GM13977 (cell line): Measurements from ENCODE around the gene ZFAND4.
"Not testable (repeated sequence)": the region's sequence is repeated elsewhere in the genome, so short reads cannot be mapped to it uniquely, and the experiment has no call there.

Source experiments
- DNase-seq: peaks from one replicate; pipeline ENCODE4 v3.0.0; 2012; ENCODE audit warnings: low spot score
- in situ Hi-C: fragments of 300-500 bp; cut with MboI; formaldehyde crosslinking; loops from one replicate; pipeline ENCODE4 v1.12.0; 2022; ENCODE audit warnings: low sequenced_read_pairs, low pct_unique_long_range_greater_than_20kb, mixed read lengths, inconsistent platforms; ENCODE audit not compliant: unreplicated experiment
- TF ChIP-seq, protein P1 (sequence below): IDR thresholded peaks from 2 replicates; pipeline ENCODE4 v1.5.1; 2012; ENCODE audit warnings: mild to moderate bottlenecking, control low read depth; ENCODE audit not compliant: insufficient read depth; ENCODE audit errors: extremely low read depth, missing control alignments

Gene ZFAND4

DNA sequence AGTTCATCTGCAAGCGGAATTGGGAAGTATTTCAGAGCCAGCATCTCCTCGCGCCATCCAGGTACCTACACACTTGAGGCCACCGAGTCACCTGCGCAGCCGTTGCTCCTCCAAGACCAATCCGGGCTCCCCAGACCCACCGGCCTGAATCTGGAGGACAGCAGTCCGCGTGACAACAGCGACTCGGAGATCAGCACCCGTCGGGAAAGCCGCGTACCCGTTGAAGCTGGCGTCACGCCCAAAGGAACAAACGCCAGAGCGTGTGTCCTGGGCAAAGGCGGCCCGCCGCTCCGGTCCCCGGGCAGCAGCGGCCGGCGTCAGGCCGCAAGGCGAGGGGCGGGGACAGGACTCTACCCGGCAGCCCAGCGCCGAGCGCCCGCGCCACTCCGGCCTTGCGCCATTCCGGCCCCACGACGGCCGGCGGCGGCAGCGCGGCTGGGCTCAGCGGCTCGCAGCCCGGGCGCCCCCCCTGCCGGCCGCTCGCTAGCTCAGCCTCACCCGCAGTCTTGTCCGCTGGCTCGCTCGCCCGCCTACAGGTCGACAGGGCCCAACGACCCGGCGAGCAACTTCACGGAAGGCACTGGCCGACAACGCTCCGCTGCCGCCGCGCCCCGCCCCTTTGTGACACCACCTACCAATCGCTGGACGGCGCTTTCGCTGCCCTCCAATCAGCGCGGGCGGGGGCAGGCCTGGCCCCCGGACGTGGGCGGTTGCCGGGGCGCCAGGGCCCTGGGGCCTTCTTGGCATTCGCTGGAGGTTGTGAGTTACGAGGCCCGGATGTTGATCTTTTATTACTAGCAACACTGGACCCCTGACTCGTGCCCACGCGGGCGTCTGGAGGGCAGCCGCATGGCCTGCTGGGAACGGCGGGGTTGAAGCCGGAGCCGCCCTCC, at the start of gene ZFAND4:
Gene ZFAND4 (minus strand): TSS at position 592 of the 893 bp plus-strand sequence. CDS start 9,047 bp downstream, outside the sequence.
- DNase-seq, result peak; percentile 98
- in situ Hi-C loops, result loop anchor here (10.0 kb wide), 1 partner anchor 208 kb away; no protein-coding TSS in a partner anchor
- TF ChIP-seq, protein P1, sequence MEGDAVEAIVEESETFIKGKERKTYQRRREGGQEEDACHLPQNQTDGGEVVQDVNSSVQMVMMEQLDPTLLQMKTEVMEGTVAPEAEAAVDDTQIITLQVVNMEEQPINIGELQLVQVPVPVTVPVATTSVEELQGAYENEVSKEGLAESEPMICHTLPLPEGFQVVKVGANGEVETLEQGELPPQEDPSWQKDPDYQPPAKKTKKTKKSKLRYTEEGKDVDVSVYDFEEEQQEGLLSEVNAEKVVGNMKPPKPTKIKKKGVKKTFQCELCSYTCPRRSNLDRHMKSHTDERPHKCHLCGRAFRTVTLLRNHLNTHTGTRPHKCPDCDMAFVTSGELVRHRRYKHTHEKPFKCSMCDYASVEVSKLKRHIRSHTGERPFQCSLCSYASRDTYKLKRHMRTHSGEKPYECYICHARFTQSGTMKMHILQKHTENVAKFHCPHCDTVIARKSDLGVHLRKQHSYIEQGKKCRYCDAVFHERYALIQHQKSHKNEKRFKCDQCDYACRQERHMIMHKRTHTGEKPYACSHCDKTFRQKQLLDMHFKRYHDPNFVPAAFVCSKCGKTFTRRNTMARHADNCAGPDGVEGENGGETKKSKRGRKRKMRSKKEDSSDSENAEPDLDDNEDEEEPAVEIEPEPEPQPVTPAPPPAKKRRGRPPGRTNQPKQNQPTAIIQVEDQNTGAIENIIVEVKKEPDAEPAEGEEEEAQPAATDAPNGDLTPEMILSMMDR, result peak; percentile 92

DNA sequence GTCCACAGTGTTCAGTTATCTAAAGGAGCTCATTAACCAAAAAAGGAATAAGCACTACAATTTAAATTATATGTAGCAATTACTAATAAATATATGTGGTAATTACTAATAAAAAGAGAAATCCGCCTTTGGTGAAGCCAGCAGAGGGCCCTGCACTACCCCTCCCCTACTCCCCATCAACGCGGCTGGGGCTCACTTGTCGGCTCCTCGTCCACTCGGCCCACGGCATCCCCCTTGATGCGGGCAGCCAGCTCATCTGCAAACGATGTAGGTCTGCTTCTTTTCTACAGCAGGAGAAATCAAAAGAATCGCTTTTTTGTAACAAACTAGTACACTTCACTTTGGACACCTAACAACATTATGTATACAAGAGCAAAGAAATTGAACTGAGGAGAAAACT, 48.9 kb upstream of the ZFAND4 start:
- in situ Hi-C loops, DNase-seq: not testable (repeated sequence)

DNA sequence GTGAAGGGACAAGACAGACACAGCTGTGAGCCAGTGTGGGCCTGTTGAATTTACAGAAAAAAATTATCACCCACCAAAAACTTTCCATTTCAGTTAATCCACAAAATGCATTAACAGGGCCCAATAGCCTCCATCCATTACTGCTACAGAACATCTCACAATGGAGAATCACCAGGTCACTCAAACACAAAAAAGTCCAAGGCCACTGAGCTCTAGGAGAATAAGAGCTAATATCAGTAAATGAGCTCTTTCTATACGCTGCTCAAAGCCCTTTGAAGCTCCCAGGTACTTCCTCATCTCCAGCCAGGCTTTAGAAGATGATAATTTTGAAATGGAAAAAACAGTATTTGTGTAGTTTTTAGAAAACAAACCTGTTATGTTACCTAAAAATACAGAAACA, 45.1 kb upstream of the ZFAND4 start:
- in situ Hi-C loops, DNase-seq: not testable (repeated sequence)

DNA sequence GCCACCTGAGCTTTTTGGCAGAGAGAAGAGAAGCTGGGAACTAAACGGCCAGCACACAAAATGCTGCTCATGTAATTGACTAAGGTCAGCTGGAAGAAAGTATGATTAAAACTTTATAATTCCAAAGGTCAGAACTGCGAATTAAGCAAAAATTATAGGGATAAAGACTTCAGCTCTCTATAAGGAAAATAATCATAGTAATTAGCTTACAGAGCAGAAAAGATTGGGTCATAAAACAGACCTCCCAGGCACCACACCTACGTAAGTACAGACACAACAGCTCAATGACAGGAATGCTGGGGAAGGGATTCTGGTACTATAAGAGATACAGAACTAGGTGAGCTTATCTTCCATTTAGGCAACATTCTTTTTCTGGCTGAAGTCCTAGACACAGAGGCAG, 44.5 kb upstream of the ZFAND4 start:
- DNase-seq, in situ Hi-C loops: not testable (repeated sequence)

DNA sequence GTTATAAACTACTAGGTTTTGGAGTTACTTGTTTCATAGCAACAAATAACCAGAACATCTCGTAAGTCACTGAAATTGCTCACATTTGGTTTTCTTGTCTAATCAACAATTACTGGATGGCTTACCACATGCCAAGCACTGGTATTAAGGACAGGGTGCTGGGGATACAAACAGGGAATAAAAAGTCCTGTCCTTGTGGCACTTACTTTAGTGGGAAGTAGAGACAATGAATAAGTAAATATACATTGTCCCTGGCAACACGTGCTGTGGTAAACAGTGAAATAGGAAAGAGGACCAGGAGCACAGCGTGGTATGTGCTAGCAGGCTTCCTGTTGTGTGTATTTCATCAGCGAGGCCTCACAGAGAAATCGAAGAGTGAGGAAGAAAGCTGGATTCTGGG, 38.7 kb upstream of the ZFAND4 start:
- in situ Hi-C loops, DNase-seq: not testable (repeated sequence)

DNA sequence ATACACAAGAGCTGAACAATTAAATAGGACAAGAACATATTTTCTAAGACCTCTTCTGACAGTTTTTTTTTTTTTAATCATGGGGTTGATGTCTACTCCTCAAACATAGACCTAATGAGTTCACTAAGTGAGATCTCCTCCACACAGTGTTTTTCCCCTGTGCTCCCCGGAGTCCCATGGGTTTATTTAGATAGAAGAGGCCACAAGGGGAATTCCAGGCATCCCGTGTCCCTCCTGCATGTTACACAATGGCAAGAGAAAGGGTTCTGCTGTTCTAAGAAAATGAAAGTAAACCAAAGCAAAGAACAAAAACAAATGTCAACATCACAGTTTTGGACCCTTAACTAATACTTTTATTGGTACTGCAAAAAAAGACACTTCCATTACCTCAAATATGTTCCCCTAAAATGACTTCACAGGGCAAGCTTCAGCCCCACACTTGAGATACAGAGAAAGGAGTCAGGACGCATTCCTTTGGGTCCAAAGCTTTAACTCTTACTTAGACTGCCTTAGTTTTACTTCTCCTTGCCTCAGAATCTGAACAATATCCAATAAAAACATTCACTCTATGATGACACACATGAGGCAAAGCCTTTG, 37.7 kb upstream of the ZFAND4 start:
- DNase-seq, result not testable (repeated sequence)

DNA sequence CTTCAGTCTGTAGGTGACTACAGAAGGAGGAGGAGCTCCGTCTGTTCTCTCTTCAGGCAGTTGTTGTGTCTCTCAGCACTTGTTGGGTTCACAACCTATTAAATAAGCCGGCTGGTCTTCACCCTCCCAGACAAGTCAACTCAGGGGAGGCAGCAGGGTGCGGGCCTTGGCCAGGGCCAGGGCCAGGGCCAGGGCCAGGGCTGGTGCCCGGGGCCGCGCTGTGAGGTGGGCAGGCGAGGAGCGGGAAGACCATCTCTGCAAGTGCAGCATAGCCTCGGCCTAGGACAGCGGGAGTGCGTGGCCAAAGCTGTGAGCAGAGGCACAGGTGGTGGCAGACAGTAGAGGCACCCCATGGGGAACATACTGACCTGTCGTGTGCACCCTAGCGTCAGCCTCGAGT, 5.9 kb upstream of the ZFAND4 start:
- in situ Hi-C loops, result loop anchor here (10.0 kb wide), 1 partner anchor 214 kb away; no protein-coding TSS in a partner anchor

More for the DNA sequence above, 37.7 kb upstream of the ZFAND4 start:
- in situ Hi-C loops, result not testable (repeated sequence)

DNA sequence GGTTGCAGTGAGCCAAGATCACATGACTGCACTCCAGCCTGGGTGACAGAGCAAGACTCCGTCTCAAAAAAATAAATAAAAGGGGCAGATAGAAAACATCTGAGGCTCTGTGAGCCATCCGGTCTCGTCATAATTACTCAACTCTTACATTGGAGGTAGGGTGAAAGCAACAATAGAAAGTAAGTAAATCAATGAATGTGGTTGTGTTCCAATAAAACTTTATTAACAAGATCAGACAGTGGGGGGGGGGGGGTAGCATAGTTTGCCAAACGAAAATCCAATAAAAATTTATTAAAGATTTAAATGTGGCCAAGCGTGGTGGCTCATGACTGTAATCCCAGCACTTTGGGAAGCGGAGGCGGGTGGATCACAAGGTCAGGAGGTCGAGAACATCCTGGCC, 2.8 kb upstream of the ZFAND4 start:
- DNase-seq, result no peak
- in situ Hi-C loops, result loop anchor here (10.0 kb wide), 1 partner anchor 211 kb away; no protein-coding TSS in a partner anchor
- TF ChIP-seq, protein P1, result no peak

More for the DNA sequence above, 5.9 kb upstream of the ZFAND4 start:
- DNase-seq, result not testable (repeated sequence)

DNA sequence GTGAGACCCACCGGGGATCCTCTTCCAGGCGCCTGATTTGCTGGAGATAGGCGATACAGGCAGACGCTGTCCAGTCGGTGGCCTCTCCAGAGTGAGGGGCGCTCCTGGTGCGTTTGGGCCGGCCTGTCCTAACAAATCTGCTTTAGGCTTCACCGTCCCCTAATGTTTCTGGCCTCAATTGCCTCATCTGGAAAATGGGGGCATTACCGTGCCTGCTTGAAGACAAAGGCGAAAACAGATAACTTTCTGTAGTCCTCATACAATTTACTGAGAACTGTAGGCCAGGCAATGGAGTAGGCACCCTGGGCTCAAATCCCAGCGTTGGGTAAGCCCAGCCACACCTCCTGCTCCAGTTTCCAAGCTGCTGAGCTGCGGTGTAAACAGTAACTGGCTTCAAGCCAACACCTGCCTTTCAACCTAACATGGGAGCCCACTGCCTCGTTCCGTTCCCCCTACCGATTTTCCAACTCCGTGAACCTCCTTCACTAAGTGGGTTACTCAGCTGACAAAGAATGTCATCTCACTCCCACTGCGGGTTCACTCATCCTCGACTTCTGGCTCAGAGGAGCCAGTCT, 589 bp upstream of the ZFAND4 start:
- in situ Hi-C loops, result loop anchor here (10.0 kb wide), 1 partner anchor 208 kb away; no protein-coding TSS in a partner anchor
- DNase-seq, result no peak
- TF ChIP-seq, protein P1, result no peak

DNA sequence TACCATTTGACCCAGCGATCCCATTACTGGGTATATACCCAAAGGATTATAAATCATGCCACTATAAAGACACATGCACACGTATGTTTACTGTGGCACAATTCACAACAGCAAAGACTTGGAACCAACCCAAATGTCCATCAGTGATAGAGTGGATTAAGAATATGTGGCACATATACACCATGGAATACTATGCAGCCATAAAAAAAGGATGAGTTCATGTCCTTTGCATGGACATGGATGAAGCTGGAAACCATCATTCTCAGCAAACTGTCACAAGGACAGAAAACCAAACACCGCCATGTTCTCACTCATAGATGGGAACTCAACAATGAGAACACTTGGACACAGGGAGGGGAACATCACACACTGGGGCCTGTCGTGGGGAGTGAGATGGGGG, 1.3 kb downstream of the ZFAND4 start:
- in situ Hi-C loops, result loop anchor here (10.0 kb wide), 1 partner anchor 206 kb away; no protein-coding TSS in a partner anchor
- DNase-seq, result not testable (repeated sequence)

DNA sequence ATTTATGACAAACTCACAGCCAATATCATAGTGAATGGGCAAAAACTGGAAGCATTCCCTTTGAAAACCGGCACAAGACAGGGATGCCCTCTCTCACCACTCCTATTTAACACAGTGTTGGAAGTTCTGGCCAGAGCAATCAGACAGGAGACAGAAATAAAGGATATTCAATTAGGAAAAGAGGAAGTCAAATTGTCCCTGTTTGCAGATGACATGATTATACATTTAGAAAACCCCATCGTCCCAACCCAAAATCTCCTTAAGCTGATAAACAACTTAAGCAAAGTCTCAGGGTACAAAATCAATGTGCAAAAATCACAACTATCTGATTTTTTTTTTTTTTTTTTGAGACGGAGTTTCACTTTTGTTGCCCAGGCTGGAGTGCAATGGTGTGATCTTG, 2.7 kb downstream of the ZFAND4 start:
- in situ Hi-C loops, result loop anchor here (10.0 kb wide), 1 partner anchor 205 kb away; no protein-coding TSS in a partner anchor
- DNase-seq, result not testable (repeated sequence)
